Measurements from ENCODE around the gene LETM1.

LETM1 gene

GRCh38 chr4:1767061-1767769 is 88.7 kb downstream of the LETM1 start:
- peak overlapping the region; percentile 23; the same call in 1 of the 2 replicates for H3K27ac ChIP-seq
- no peak for TF ChIP-seq CTCF (conservative IDR thresholded peaks at IDR 0.05)

- no peak for TF ChIP-seq CTCF (conservative IDR thresholded peaks at IDR 0.05)
- no peak overlapping the region; the same call in 1 of the 2 replicates for H3K27ac ChIP-seq
Observed at GRCh38 chr4:1766106-1767060, 89.6 kb downstream of the LETM1 start.

- H3K27ac ChIP-seq: no peak overlapping the region
- TF ChIP-seq CTCF (conservative IDR thresholded peaks at IDR 0.05): no peak
Observed at GRCh38 chr4:1765409-1766072, 90.4 kb downstream of the LETM1 start.

GRCh38 chr4:1764670-1765069 is 91.3 kb downstream of the LETM1 start:
- no peak overlapping the region for H3K27ac ChIP-seq
- no peak for TF ChIP-seq CTCF (conservative IDR thresholded peaks at IDR 0.05)

GRCh38 chr4:1763550-1764080 is 92.3 kb downstream of the LETM1 start:
- TF ChIP-seq CTCF (conservative IDR thresholded peaks at IDR 0.05): no peak
- H3K27ac ChIP-seq: no peak overlapping the region

- no peak for TF ChIP-seq CTCF (conservative IDR thresholded peaks at IDR 0.05)
- no peak overlapping the region for H3K27ac ChIP-seq
Observed at GRCh38 chr4:1763070-1763549, 92.8 kb downstream of the LETM1 start.
